Neural progenitor cell (in vitro differentiated cells): Measurements from ENCODE around the gene FBLN2. TPM values are rescaled to one million over a fixed set of nuclear protein-coding genes. Genes with fewer than 3 reads are reported as not detected.

ENCODE experiments used
- DNase-seq: peaks from one replicate; pipeline ENCODE4 v3.0.0-alpha.2; 2016; ENCODE audit warnings: low spot score
- H2AFZ ChIP-seq: fragments of 200-600 bp; sonication (generic); replicated peaks from 2 replicates; pipeline ENCODE4 v1.6.1; 2016; ENCODE audit warnings: antibody characterized with exemption
- H3F3A ChIP-seq: fragments of 200-600 bp; sonication (generic); 2 replicates; pipeline ENCODE4 v1.6.1; 2016; ENCODE audit warnings: antibody characterized with exemption, low read depth
- H3K27ac ChIP-seq: fragments of 200-600 bp; sonication (generic); 2 replicates; pipeline ENCODE4 v1.5.1; 2016; ENCODE audit warnings: mild to moderate bottlenecking
- H3K27me3 ChIP-seq: fragments of 200-600 bp; sonication (generic); 2 replicates; pipeline ENCODE4 v1.6.1; 2016; ENCODE audit warnings: mild to moderate bottlenecking, moderate library complexity
- H3K36me3 ChIP-seq: fragments of 200-600 bp; sonication (generic); 2 replicates; pipeline ENCODE4 v1.5.1; 2016
- H3K4me1 ChIP-seq: fragments of 200-600 bp; sonication (generic); 2 replicates; pipeline ENCODE4 v1.6.1; 2016; ENCODE audit warnings: mixed run types
- H3K4me2 ChIP-seq: fragments of 200-600 bp; sonication (generic); 2 replicates; pipeline ENCODE4 v1.6.1; 2016
- H3K4me3 ChIP-seq: fragments of 200-600 bp; sonication (generic); 2 replicates; pipeline ENCODE4 v1.5.1; 2016
- H3K79me2 ChIP-seq: fragments of 200-600 bp; sonication (generic); 2 replicates; pipeline ENCODE4 v1.6.1; 2016; ENCODE audit warnings: low read depth
- H3K9ac ChIP-seq: fragments of 200-600 bp; sonication (generic); 2 replicates; pipeline ENCODE4 v1.6.1; 2016
- H3K9me3 ChIP-seq: fragments of 200-600 bp; sonication (generic); 2 replicates; pipeline ENCODE4 v1.5.1; 2016; ENCODE audit warnings: low read depth
- H4K20me1 ChIP-seq: fragments of 200-600 bp; sonication (generic); 2 replicates; pipeline ENCODE4 v1.6.1; 2016; ENCODE audit warnings: low read depth
- H3K27ac Mint-ChIP-seq: 3 replicates; pipeline ENCODE4 v1.8.0; 2021; ENCODE audit warnings: mixed read lengths
- H3K27me3 Mint-ChIP-seq: 2 replicates; pipeline ENCODE4 v1.8.0; 2022; ENCODE audit warnings: low read depth, mild to moderate bottlenecking, inconsistent platforms, moderate library complexity, mixed read lengths; ENCODE audit not compliant: insufficient read depth
- H3K36me3 Mint-ChIP-seq: 3 replicates; pipeline ENCODE4 v1.8.0; 2021; ENCODE audit warnings: mixed read lengths
- H3K4me1 Mint-ChIP-seq: 3 replicates; pipeline ENCODE4 v1.8.0; 2021; ENCODE audit warnings: mixed read lengths
- H3K4me3 Mint-ChIP-seq: 3 replicates; pipeline ENCODE4 v1.8.0; 2021; ENCODE audit warnings: mild to moderate bottlenecking, moderate library complexity, mixed read lengths
- H3K9me3 Mint-ChIP-seq: 3 replicates; pipeline ENCODE4 v1.8.0; 2020; ENCODE audit warnings: mixed read lengths
- CTCF ChIP-seq: fragments of 200-600 bp; sonication (generic); IDR thresholded peaks from 2 replicates; pipeline ENCODE4 v1.5.1; 2017; ENCODE audit warnings: antibody characterized with exemption, mild to moderate bottlenecking
- EZH2 ChIP-seq: fragments of 200-600 bp; sonication (generic); IDR thresholded peaks from 2 replicates; pipeline ENCODE4 v1.6.1; 2017; ENCODE audit warnings: antibody characterized with exemption, mild to moderate bottlenecking, moderate library complexity
- EZH2phosphoT487 ChIP-seq: fragments of 200-600 bp; sonication (generic); IDR thresholded peaks from 2 replicates; pipeline ENCODE4 v1.6.1; 2017; ENCODE audit warnings: antibody characterized with exemption
- total RNA-seq: library from RNA; depleted of rRNA; stranded (reverse); fragments of >200 nt; gene quantifications from 2 replicates; pipeline ENCODE4 v1.2.3, GENCODE V29; 2015; ENCODE audit warnings: low replicate concordance

Gene FBLN2
- total RNA-seq, 1 donor from 2014 or later: 15.9 TPM

GRCh38 chr3:13517253-13517977 lies 31.5 kb upstream of the FBLN2 start:
- no peak overlapping the region for H3K4me3 Mint-ChIP-seq
- Histone ChIP-seq H3K4me1 (peaks cover 7% of the 10 kb centered on the region), H3K27me3 (no peaks in the 10 kb centered on the region), H3K4me2 (no peak overlapping the region), H3K36me3 (no peaks in the 10 kb centered on the region), H3K27ac (no peak overlapping the region), H3K4me3 (no peak overlapping the region), H3K79me2 (no peaks in the 10 kb centered on the region), H3K9ac (no peak overlapping the region), H2AFZ (no peak overlapping the region), H3K9me3 (no peaks in the 10 kb centered on the region), H3F3A (no peaks in the 10 kb centered on the region), H4K20me1 (no peaks in the 10 kb centered on the region)
- TF ChIP-seq CTCF (no peak), EZH2phosphoT487 (no peak), EZH2 (no peak)
- H3K36me3 Mint-ChIP-seq: no peaks in the 10 kb centered on the region
- peaks cover 7% of the 10 kb centered on the region for H3K27me3 Mint-ChIP-seq
- peaks cover 6% of the 10 kb centered on the region for H3K9me3 Mint-ChIP-seq
- H3K4me1 Mint-ChIP-seq: peaks cover 23% of the 10 kb centered on the region
- H3K27ac Mint-ChIP-seq: no peak overlapping the region
- no peak for DNase-seq

GRCh38 chr3:13518516-13518953 lies 30.4 kb upstream of the FBLN2 start:
- Histone ChIP-seq H3K27ac (no peak overlapping the region), H3K79me2 (no peaks in the 10 kb centered on the region), H2AFZ (no peak overlapping the region), H3K4me2 (no peak overlapping the region), H3K27me3 (no peaks in the 10 kb centered on the region), H3K9ac (no peak overlapping the region), H3K4me1 (peaks cover 5% of the 10 kb centered on the region), H3K36me3 (no peaks in the 10 kb centered on the region), H3K4me3 (no peak overlapping the region), H3F3A (no peaks in the 10 kb centered on the region), H3K9me3 (no peaks in the 10 kb centered on the region), H4K20me1 (no peaks in the 10 kb centered on the region)
- H3K9me3 Mint-ChIP-seq: peaks cover 6% of the 10 kb centered on the region
- no peaks in the 10 kb centered on the region for H3K36me3 Mint-ChIP-seq
- peaks cover 17% of the 10 kb centered on the region for H3K4me1 Mint-ChIP-seq
- TF ChIP-seq CTCF (no peak), EZH2phosphoT487 (no peak), EZH2 (no peak)
- DNase-seq: no peak
- peak overlapping the region; percentile 83 for H3K27ac Mint-ChIP-seq
- H3K4me3 Mint-ChIP-seq: no peak overlapping the region
- peaks cover 7% of the 10 kb centered on the region for H3K27me3 Mint-ChIP-seq

- no peaks in the 10 kb centered on the region for H4K20me1 ChIP-seq
- no peak overlapping the region for H2AFZ ChIP-seq
- Mint-ChIP-seq H3K4me1 (peaks cover 11% of the 10 kb centered on the region), H3K4me3 (no peak overlapping the region), H3K27ac (peak overlapping the region; percentile 3), H3K27me3 (peaks cover 7% of the 10 kb centered on the region), H3K36me3 (no peaks in the 10 kb centered on the region), H3K9me3 (peaks cover 6% of the 10 kb centered on the region)
- H3K4me1 ChIP-seq: peaks cover 4% of the 10 kb centered on the region
- DNase-seq: no peak
- TF ChIP-seq EZH2phosphoT487 (no peak), CTCF (no peak), EZH2 (no peak)
- H3F3A ChIP-seq: no peaks in the 10 kb centered on the region
- H3K27ac ChIP-seq: no peak overlapping the region
- H3K36me3 ChIP-seq: no peaks in the 10 kb centered on the region
- H3K4me3 ChIP-seq: no peak overlapping the region
- no peaks in the 10 kb centered on the region for H3K9me3 ChIP-seq
- H3K9ac ChIP-seq: no peak overlapping the region
- H3K4me2 ChIP-seq: no peak overlapping the region
- H3K79me2 ChIP-seq: no peaks in the 10 kb centered on the region
- H3K27me3 ChIP-seq: no peaks in the 10 kb centered on the region
These were observed 29.7 kb upstream of the FBLN2 start for GRCh38 chr3:13519006-13519791.
